Caco-2 (cell line): ENCODE measurements around the gene MSANTD2. TPM values are rescaled to one million over a fixed set of nuclear protein-coding genes. Genes with fewer than 3 reads are reported as not detected.

Source experiments
- BruUV-seq: library from RNA; stranded (reverse); fragments of 400-500 nt; replicated peaks from 2 replicates; lab custom pipeline; 2021; lab: Mats Ljungman, UMichigan
- CTCF ChIA-PET: fragments of 300-600 bp; sonication (Branson Sonifier 250); formaldehyde crosslinking; loops from one replicate; lab custom pipeline; 2022; ENCODE audit warnings: antibody characterized with exemption; lab: Charles Lee
- POLR2A ChIA-PET: fragments of 300-600 bp; sonication (Branson Sonifier 250); formaldehyde crosslinking; loops from one replicate; lab custom pipeline; 2022; ENCODE audit warnings: antibody characterized with exemption; lab: Charles Lee
- DNase-seq, 2 experiments: peaks; one replicate each; pipeline versions ENCODE4 v3.0.0 to v3.0.0-alpha.2; 2020 to 2022
- H3K27me3 ChIP-seq: replicated peaks from 2 replicates; pipeline ENCODE4 v1.6.0; 2011; ENCODE audit warnings: low read length; ENCODE audit not compliant: control insufficient read depth, insufficient read depth
- H3K36me3 ChIP-seq: 2 replicates; pipeline ENCODE4 v1.5.1; 2011; ENCODE audit warnings: low read length; ENCODE audit not compliant: control insufficient read depth, insufficient read depth
- H3K4me1 ChIP-seq: fragments of 250-450 bp; sonication (Bioruptor Pico); 2 replicates; pipeline ENCODE4 v1.5.1; 2020; ENCODE audit warnings: mild to moderate bottlenecking
- H3K4me3 ChIP-seq: 2 replicates; pipeline ENCODE4 v1.5.1; 2011; ENCODE audit warnings: low read depth, mild to moderate bottlenecking, control low read depth, low read length
- H3K9me3 ChIP-seq: fragments of 250-450 bp; sonication (Bioruptor Pico); 2 replicates; pipeline ENCODE4 v1.5.1; 2020; ENCODE audit warnings: mild to moderate bottlenecking, moderate library complexity
- H3K27ac Mint-ChIP-seq: one replicate; pipeline ENCODE4 v1.8.0; 2022; ENCODE audit warnings: mixed read lengths; ENCODE audit not compliant: unreplicated experiment
- H3K27me3 Mint-ChIP-seq: one replicate; pipeline ENCODE4 v1.8.0; 2022; ENCODE audit warnings: mixed read lengths; ENCODE audit not compliant: insufficient read depth, unreplicated experiment
- H3K36me3 Mint-ChIP-seq: one replicate; pipeline ENCODE4 v1.8.0; 2022; ENCODE audit warnings: mild to moderate bottlenecking, mixed read lengths; ENCODE audit not compliant: insufficient read depth, unreplicated experiment
- H3K4me1 Mint-ChIP-seq: one replicate; pipeline ENCODE4 v1.8.0; 2022; ENCODE audit warnings: low read depth, mixed read lengths; ENCODE audit not compliant: unreplicated experiment
- H3K4me3 Mint-ChIP-seq: one replicate; pipeline ENCODE4 v1.8.0; 2022; ENCODE audit warnings: mild to moderate bottlenecking, moderate library complexity, mixed read lengths; ENCODE audit not compliant: unreplicated experiment
- H3K9me3 Mint-ChIP-seq: one replicate; pipeline ENCODE4 v1.8.0; 2022; ENCODE audit warnings: mixed read lengths; ENCODE audit not compliant: unreplicated experiment
- CTCF ChIP-seq, 2 experiments: fragments of 200-600 bp in 1 of 2; IDR thresholded peaks; 1 replicate in 1 of 2; 2 replicates in 1 of 2; pipeline versions ENCODE4 v1.5.1 to v1.8.0; 2011 to 2022; ENCODE audit warnings: antibody characterized with exemption in 1 of 2, control low read depth in 1 of 2, inconsistent platforms in 1 of 2, low read depth in 1 of 2, low read length in 1 of 2, mild to moderate bottlenecking in 1 of 2, moderate library complexity in 1 of 2; ENCODE audit not compliant: insufficient read depth in 1 of 2, severe bottlenecking in 1 of 2, unreplicated experiment in 1 of 2
- intact Hi-C: fragments of 100-400 bp; cut with micrococcal nuclease; formaldehyde crosslinking; loops from one replicate; pipeline ENCODE4 v1.10.0; 2022; ENCODE audit not compliant: unreplicated experiment
- total RNA-seq: library from RNA; stranded (reverse); gene quantifications from 2 replicates; pipeline ENCODE4 v1.2.3, GENCODE V29; 2022

MSANTD2 gene
- total RNA-seq, 1 experiment from 2014 or later = 28.3 TPM

GRCh38 chr11:124732230-124732629 is 68.0 kb downstream of the MSANTD2 start:
- intact Hi-C loops = no loop called here
- DNase-seq = no peak
- H3K27me3 Mint-ChIP-seq = peaks cover 31% of the 10 kb centered on the region
- H3K27me3 ChIP-seq = no peaks in the 10 kb centered on the region; the same call in 1 of the 2 replicates
- CTCF ChIA-PET = no interaction called here
- H3K4me3 Mint-ChIP-seq = no peak overlapping the region
- H3K27ac Mint-ChIP-seq = no peak overlapping the region
- TF ChIP-seq CTCF (IDR thresholded peaks at IDR 0.05; ENCODE audit: insufficient read depth in 1 of 2, low read depth in 1 of 2, low read length in 1 of 2, severe bottlenecking in 1 of 2, unreplicated experiment in 1 of 2) = no peak
- BruUV-seq = no TSS peak
- H3K36me3 Mint-ChIP-seq = no peaks in the 10 kb centered on the region
- no peaks in the 10 kb centered on the region for H3K4me1 ChIP-seq
- no peaks in the 10 kb centered on the region for H3K9me3 ChIP-seq
- POLR2A ChIA-PET = no interaction called here
- H3K9me3 Mint-ChIP-seq = no peaks in the 10 kb centered on the region
- H3K36me3 ChIP-seq = no peaks in the 10 kb centered on the region
- no peaks in the 10 kb centered on the region for H3K4me1 Mint-ChIP-seq
- H3K4me3 ChIP-seq = no peak overlapping the region

GRCh38 chr11:124729571-124729970 is 70.6 kb downstream of the MSANTD2 start:
- no peaks in the 10 kb centered on the region for H3K9me3 ChIP-seq
- Mint-ChIP-seq H3K9me3 (no peaks in the 10 kb centered on the region), H3K27me3 (peaks cover 9% of the 10 kb centered on the region), H3K27ac (no peak overlapping the region), H3K4me1 (peaks cover 16% of the 10 kb centered on the region), H3K36me3 (no peaks in the 10 kb centered on the region), H3K4me3 (no peak overlapping the region)
- H3K4me3 ChIP-seq = no peak overlapping the region
- no TSS peak for BruUV-seq
- no peaks in the 10 kb centered on the region for H3K27me3 ChIP-seq
- ChIA-PET CTCF (no interaction called here), POLR2A (no interaction called here)
- intact Hi-C loops = no loop called here
- no peaks in the 10 kb centered on the region for H3K36me3 ChIP-seq
- peaks cover 12% of the 10 kb centered on the region for H3K4me1 ChIP-seq
- no peak for TF ChIP-seq CTCF (IDR thresholded peaks at IDR 0.05; ENCODE audit: insufficient read depth in 1 of 2, low read depth in 1 of 2, low read length in 1 of 2, severe bottlenecking in 1 of 2, unreplicated experiment in 1 of 2)
- no peak for DNase-seq

- no peak for TF ChIP-seq CTCF (IDR thresholded peaks at IDR 0.05; ENCODE audit: insufficient read depth in 1 of 2, low read depth in 1 of 2, low read length in 1 of 2, severe bottlenecking in 1 of 2, unreplicated experiment in 1 of 2)
- no peak for DNase-seq
- Histone ChIP-seq H3K4me3 (no peak overlapping the region), H3K36me3 (no peaks in the 10 kb centered on the region), H3K27me3 (no peaks in the 10 kb centered on the region), H3K4me1 (peaks cover 15% of the 10 kb centered on the region), H3K9me3 (no peaks in the 10 kb centered on the region)
- peaks cover 17% of the 10 kb centered on the region for H3K4me1 Mint-ChIP-seq
- intact Hi-C loops = no loop called here
- no peaks in the 10 kb centered on the region for H3K9me3 Mint-ChIP-seq
- H3K4me3 Mint-ChIP-seq = no peak overlapping the region
- ChIA-PET POLR2A (no interaction called here), CTCF (no interaction called here)
- no TSS peak for BruUV-seq
- no peak overlapping the region for H3K27ac Mint-ChIP-seq
- no peaks in the 10 kb centered on the region for H3K27me3 Mint-ChIP-seq
- H3K36me3 Mint-ChIP-seq = no peaks in the 10 kb centered on the region
These were observed 72.1 kb downstream of the MSANTD2 start for GRCh38 chr11:124728134-124728533.
